Inflammatory macrophage treated with lipopolysaccharide for 1 hour (primary cell): ENCODE results near the gene SNX3.
"Not testable (repeated sequence)": the region's sequence is repeated elsewhere in the genome, so short reads cannot be mapped to it uniquely, and the experiment has no call there.

Experiments
- DNase-seq, 2 donors: peaks; one replicate each; pipeline ENCODE4 v3.0.0-alpha.2; 2020 to 2022

The SNX3 gene

GRCh38 chr6:108260126-108260808 lies 573 bp downstream of the SNX3 start:
- peak; percentile 20 to 41 for DNase-seq

- DNase-seq: peak; percentile 66 to 77
Observed at GRCh38 chr6:108254433-108255410, 6.1 kb downstream of the SNX3 start.

- no peak for DNase-seq
Observed at GRCh38 chr6:108253241-108253640, 7.6 kb downstream of the SNX3 start.

GRCh38 chr6:108252055-108252454 lies 8.8 kb downstream of the SNX3 start:
- no peak for DNase-seq

GRCh38 chr6:108251252-108251651 lies 9.6 kb downstream of the SNX3 start:
- no peak for DNase-seq

GRCh38 chr6:108250240-108250866 lies 10.5 kb downstream of the SNX3 start:
- DNase-seq: peak; percentile 10 to 28

GRCh38 chr6:108247965-108248536 lies 12.8 kb downstream of the SNX3 start:
- no peak for DNase-seq

GRCh38 chr6:108245095-108245494 lies 15.7 kb downstream of the SNX3 start:
- not testable (repeated sequence) for DNase-seq

GRCh38 chr6:108243836-108244235 lies 17.0 kb downstream of the SNX3 start:
- DNase-seq: no peak

GRCh38 chr6:108242721-108243120 lies 18.1 kb downstream of the SNX3 start:
- DNase-seq: no peak

- DNase-seq: no peak
Observed at GRCh38 chr6:108242259-108242658, 18.6 kb downstream of the SNX3 start.

- DNase-seq: no peak
Observed at GRCh38 chr6:108238322-108238721, 22.5 kb downstream of the SNX3 start.

- DNase-seq: no peak
Observed at GRCh38 chr6:108236791-108237190, 24.0 kb downstream of the SNX3 start.

GRCh38 chr6:108235127-108235526 lies 25.7 kb downstream of the SNX3 start:
- no peak for DNase-seq

- no peak for DNase-seq
Observed at GRCh38 chr6:108228416-108228815, 32.4 kb downstream of the SNX3 start.

GRCh38 chr6:108227290-108227689 lies 33.5 kb downstream of the SNX3 start:
- no peak for DNase-seq

GRCh38 chr6:108222504-108222903 lies 38.3 kb downstream of the SNX3 start:
- peak; percentile 31 to 41 for DNase-seq

GRCh38 chr6:108222064-108222463 lies 38.8 kb downstream of the SNX3 start:
- DNase-seq: no peak

GRCh38 chr6:108211671-108212070 lies 49.2 kb downstream of the SNX3 start:
- no peak for DNase-seq

- DNase-seq: peak; percentile 48 to 79
Observed at GRCh38 chr6:108210556-108210955, 50.3 kb downstream of the SNX3 start.

- no peak for DNase-seq
Observed at GRCh38 chr6:108209738-108210137, 51.1 kb downstream of the SNX3 start.

- no peak for DNase-seq
Observed at GRCh38 chr6:108207013-108207412, 53.8 kb downstream of the SNX3 start.
